HG03442 (cell line): ENCODE data around the gene TIFAB.

ENCODE experiments used
- ATAC-seq: cut with Tn5 transposase; IDR thresholded peaks from one replicate; pipeline ENCODE4 v1.9.1; 2021; ENCODE audit warnings: mild to moderate bottlenecking, moderate library complexity; ENCODE audit not compliant: unreplicated experiment

The TIFAB gene

GRCh38 chr5:135460246-135461033, 8.3 kb upstream of the TIFAB start:
- no peak for ATAC-seq

- ATAC-seq: no peak
Measured at GRCh38 chr5:135458921-135459331, 6.8 kb upstream of the TIFAB start.

DNA sequence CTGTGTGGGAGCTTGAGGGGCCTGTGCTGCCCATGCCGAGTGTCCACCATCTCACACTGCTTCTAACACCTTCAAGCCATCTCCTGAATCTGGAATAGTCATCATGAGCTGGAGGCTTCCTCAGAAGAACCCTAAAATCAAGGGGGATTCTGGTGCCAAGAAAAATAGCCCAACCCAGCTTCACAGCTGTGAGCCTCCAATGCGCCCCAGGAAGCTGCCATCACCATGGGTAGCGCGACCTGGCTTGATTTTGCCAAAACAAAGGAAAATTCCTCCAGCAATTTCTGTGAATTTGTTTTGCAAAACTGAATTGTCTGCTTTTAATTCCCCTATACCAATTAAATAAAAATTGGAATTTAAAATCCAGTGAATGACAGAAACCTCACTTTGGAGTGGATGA, 6.2 kb upstream of the TIFAB start:
- no peak for ATAC-seq

GRCh38 chr5:135457424-135458071, 5.4 kb upstream of the TIFAB start:
- ATAC-seq: peak; percentile 56

- peak; percentile 82 for ATAC-seq
Measured at GRCh38 chr5:135456238-135457099, 4.3 kb upstream of the TIFAB start.

- no peak for ATAC-seq
Measured at GRCh38 chr5:135455876-135456237, 3.7 kb upstream of the TIFAB start.

- no peak for ATAC-seq
Measured at GRCh38 chr5:135454946-135455345, 2.8 kb upstream of the TIFAB start.

DNA sequence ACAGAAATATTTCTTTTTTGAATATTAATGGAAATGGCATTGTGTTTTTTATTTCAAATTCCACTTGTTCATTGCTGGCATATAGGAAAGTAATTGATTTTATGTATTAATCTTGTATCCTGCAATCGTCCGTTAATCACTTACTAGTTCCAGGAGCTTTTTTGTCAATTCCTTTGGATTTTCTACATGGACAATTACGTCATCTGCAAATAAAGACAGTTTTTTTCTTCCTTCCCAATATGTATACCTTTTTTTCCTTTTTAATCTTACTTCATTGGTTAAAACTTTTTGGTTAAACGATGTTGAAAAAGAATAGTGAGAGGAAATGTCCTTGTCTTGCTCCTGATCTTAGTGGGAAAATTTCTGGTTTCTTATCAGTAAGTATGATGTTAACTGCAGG, 1.5 kb upstream of the TIFAB start:
- ATAC-seq: no peak

- no peak for ATAC-seq
Measured at GRCh38 chr5:135451581-135452320, 400 bp downstream of the TIFAB start.

DNA sequence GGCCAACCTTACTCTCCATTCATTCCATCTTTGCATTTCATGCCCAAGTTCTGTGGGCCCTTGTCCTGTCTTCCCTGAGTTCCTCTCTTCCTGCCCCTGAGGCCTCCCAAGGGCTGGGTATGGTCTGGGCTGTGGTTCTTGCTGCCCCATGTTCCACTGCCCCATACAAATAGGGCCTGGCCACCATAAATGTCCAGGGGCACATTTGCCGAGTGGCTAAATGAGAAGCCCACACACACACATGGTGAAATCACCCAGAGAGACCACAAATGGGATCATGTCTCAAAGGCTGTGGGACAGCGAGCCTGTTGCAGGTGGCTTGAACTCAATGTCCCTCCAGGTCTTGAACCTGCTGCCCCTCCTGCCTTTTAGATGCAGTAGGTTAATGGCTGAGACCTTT, 1.2 kb downstream of the TIFAB start:
- no peak for ATAC-seq

DNA sequence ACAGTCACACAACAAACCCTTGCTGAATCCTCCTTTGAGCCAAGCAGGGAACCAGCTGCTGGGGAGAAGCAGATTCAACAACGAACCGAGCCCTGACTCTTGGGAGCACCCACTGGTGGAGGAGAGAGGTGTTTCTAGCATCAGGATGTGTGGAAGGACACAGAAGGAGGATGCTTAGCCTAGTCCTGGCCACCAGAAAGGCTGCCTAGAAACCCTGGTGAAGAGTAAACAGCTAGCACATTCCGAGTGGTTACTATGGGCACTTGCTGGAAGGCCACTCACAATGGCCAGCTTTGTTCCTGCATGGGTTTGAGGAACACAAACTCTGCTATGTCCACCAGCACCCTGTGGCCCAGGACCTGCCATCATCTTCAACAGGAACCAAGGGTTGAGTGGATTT, 1.8 kb downstream of the TIFAB start:
- ATAC-seq: no peak

DNA sequence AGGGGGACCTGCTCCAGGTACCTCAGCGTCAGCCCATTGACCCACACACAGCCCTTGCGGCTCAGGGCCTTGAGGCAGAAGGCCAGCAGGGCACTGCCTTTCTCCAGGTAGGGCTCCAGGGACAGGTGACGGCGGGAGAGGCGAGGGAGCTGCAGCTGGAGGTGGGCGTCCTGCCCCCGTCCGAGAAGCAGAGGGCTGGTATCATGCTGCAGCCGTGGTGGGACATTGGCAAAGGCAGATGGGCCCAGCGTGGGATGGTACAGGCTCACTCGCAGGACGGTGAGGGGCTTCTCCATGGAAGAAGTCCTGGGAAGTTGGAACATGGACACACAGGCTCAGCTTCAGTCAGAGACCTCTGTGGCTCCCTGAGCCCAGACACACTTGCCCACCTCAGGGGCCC, 2.5 kb downstream of the TIFAB start:
- ATAC-seq: no peak

- no peak for ATAC-seq
Measured at GRCh38 chr5:135448791-135449507, 3.2 kb downstream of the TIFAB start.

GRCh38 chr5:135448071-135448739, 3.9 kb downstream of the TIFAB start:
- no peak for ATAC-seq

- no peak for ATAC-seq
Measured at GRCh38 chr5:135447298-135447929, 4.7 kb downstream of the TIFAB start, which contains the start of gene DCANP1. TSS of gene DCANP1 (minus strand) at chr5:135447348. CDS start at chr5:135447108, 240 bp downstream.

- ATAC-seq: no peak
Measured at GRCh38 chr5:135446615-135447014, 5.5 kb downstream of the TIFAB start.

- ATAC-seq: no peak
Measured at GRCh38 chr5:135446206-135446605, 5.9 kb downstream of the TIFAB start.

- no peak for ATAC-seq
Measured at GRCh38 chr5:135445306-135445985, 6.7 kb downstream of the TIFAB start.

DNA sequence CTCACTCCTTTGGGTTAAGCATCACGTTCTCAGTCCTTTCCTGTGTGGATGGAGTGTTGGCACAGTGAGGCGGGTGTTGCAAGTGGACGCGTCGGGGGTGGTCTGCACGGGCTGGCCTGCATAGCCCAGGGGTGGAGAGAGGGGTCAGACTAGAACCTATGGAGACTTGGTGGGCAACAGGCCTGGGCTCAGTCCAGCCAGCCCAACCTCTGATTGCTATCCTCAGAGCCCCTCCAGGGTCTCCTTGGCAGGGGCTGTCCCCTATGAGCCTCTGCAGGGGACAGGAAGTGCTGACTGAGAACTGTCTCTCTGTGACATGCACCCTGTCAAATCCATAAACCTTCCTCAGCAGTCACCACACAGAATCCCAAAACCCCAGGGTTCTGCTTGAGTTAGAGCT, 7.3 kb downstream of the TIFAB start:
- no peak for ATAC-seq
